Cardiac muscle cell (in vitro differentiated cells and primary cell): Measurements from ENCODE around the gene FMO3. TPM values are rescaled to one million over a fixed set of nuclear protein-coding genes. Genes with fewer than 3 reads are reported as not detected.

Source experiments
- DNase-seq, 2 donors: peaks; one replicate each; pipeline versions ENCODE4 v3.0.0 to v3.0.0-alpha.2; 2010 to 2017; ENCODE audit warnings: low read depth in 1 of 2, low spot score in 1 of 2
- H3K27ac ChIP-seq: fragments of 200-600 bp; sonication (generic); 2 replicates; pipeline ENCODE4 v1.5.1; 2016
- H3K27me3 ChIP-seq: fragments of 200-600 bp; sonication (generic); 2 replicates; pipeline ENCODE4 v1.6.0; 2016; ENCODE audit warnings: control low read depth
- H3K36me3 ChIP-seq: fragments of 200-600 bp; sonication (generic); 2 replicates; pipeline ENCODE4 v1.5.1; 2016; ENCODE audit warnings: control low read depth
- H3K4me1 ChIP-seq: fragments of 200-600 bp; sonication (generic); 2 replicates; pipeline ENCODE4 v1.8.1; 2017; ENCODE audit warnings: low read depth, mild to moderate bottlenecking, mixed run types
- H3K4me3 ChIP-seq: fragments of 200-600 bp; sonication (generic); 2 replicates; pipeline ENCODE4 v1.5.1; 2016; ENCODE audit warnings: mild to moderate bottlenecking
- H3K9me3 ChIP-seq: fragments of 200-600 bp; sonication (generic); 2 replicates; pipeline ENCODE4 v1.5.1; 2017; ENCODE audit warnings: low read depth, mild to moderate bottlenecking, control low read depth
- polyA plus RNA-seq: library from polyadenylated mRNA; unstranded; fragments of >200 nt; fragmentation: Nextera tagmentation; extraction: Ambion mirVana; gene quantifications from 2 replicates; pipeline ENCODE4 v1.2.1, GENCODE V29; 2016
- total RNA-seq: library from RNA; depleted of rRNA; stranded (reverse); fragments of >200 nt; gene quantifications from 2 replicates; pipeline ENCODE4 v1.2.3, GENCODE V29; 2016
- TF ChIP-seq, protein P1 (sequence below): IDR thresholded peaks from 2 replicates; pipeline ENCODE4 v1.5.1; 2012; ENCODE audit warnings: low read depth, mild to moderate bottlenecking, low read length

The FMO3 gene
- total and polyA plus RNA-seq, 2 experiments from 2014 or later: not detected

- TF ChIP-seq, protein P1, sequence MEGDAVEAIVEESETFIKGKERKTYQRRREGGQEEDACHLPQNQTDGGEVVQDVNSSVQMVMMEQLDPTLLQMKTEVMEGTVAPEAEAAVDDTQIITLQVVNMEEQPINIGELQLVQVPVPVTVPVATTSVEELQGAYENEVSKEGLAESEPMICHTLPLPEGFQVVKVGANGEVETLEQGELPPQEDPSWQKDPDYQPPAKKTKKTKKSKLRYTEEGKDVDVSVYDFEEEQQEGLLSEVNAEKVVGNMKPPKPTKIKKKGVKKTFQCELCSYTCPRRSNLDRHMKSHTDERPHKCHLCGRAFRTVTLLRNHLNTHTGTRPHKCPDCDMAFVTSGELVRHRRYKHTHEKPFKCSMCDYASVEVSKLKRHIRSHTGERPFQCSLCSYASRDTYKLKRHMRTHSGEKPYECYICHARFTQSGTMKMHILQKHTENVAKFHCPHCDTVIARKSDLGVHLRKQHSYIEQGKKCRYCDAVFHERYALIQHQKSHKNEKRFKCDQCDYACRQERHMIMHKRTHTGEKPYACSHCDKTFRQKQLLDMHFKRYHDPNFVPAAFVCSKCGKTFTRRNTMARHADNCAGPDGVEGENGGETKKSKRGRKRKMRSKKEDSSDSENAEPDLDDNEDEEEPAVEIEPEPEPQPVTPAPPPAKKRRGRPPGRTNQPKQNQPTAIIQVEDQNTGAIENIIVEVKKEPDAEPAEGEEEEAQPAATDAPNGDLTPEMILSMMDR: no peak
- Histone ChIP-seq H3K27ac (no peak overlapping the region), H3K4me3 (no peak overlapping the region), H3K4me1 (no peaks in the 10 kb centered on the region), H3K27me3 (no peaks in the 10 kb centered on the region), H3K9me3 (no peaks in the 10 kb centered on the region), H3K36me3 (no peaks in the 10 kb centered on the region)
- peak in 1 of 2 donors; percentile 54 for DNase-seq
Observed at GRCh38 chr1:171161431-171161830, 70.7 kb downstream of the FMO3 start.

DNA sequence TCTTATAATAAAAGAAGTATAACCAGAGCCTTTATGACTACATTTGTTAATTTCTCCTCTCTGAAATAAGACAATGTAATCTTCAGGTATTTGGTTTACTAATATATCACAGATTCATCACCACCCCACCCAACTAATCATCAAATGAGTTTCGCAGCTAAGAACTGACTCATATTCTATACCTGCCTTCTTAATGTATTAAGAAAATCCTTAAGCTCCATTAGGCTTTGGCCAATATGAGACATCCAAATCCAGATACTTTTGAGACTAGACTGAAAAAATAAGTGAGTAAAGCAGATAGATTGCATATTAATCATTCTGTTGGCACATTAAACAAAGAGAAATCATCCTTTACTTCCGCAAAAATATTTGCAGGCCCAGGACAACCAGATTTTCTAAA lies 75.7 kb downstream of the FMO3 start:
- no peak for DNase-seq
- Histone ChIP-seq H3K9me3 (no peaks in the 10 kb centered on the region), H3K36me3 (no peaks in the 10 kb centered on the region), H3K27ac (no peak overlapping the region), H3K4me3 (no peak overlapping the region), H3K27me3 (no peaks in the 10 kb centered on the region), H3K4me1 (no peaks in the 10 kb centered on the region)
- TF ChIP-seq, protein P1: no peak

Other genes starting within 250 kb of the FMO3 start
- not detected in 2 replicates for gene MROH9, start 155.4 kb upstream of the FMO3 start, total RNA-seq
- not detected in 2 replicates for gene MROH9, start 155.4 kb upstream of the FMO3 start, polyA plus RNA-seq
- not detected in 2 replicates for gene FMO2, start 94.4 kb downstream of the FMO3 start, total RNA-seq
- not detected in 2 replicates for gene FMO2, start 94.4 kb downstream of the FMO3 start, polyA plus RNA-seq
- not detected in 2 replicates for gene FMO1, start 157.6 kb downstream of the FMO3 start, total RNA-seq
- gene FMO1, start 157.6 kb downstream of the FMO3 start, polyA plus RNA-seq: 0.06 TPM in 1 of 2 replicates, not detected in the other
- gene FMO4, start 223.3 kb downstream of the FMO3 start, total RNA-seq: 3.5 and 4.1 TPM in 2 replicates
- gene FMO4, start 223.3 kb downstream of the FMO3 start, polyA plus RNA-seq: 2.6 and 3.8 TPM in 2 replicates